Skeletal muscle cell (primary cell): Measurements from ENCODE around the gene CTRB2.
A peak's percentile ranks its signal among the peaks of the same experiment; 100 is the strongest.
"Not testable (repeated sequence)": the region's sequence is repeated elsewhere in the genome, so short reads cannot be mapped to it uniquely, and the experiment has no call there.

ENCODE experiments used
- DNase-seq: peaks from one replicate; pipeline ENCODE4 v3.0.0-alpha.2; 2010; ENCODE audit warnings: low read depth
- H3K4me3 ChIP-seq: 2 replicates; pipeline ENCODE4 v1.5.1; 2011; ENCODE audit warnings: low read depth, mild to moderate bottlenecking, control low read depth, low read length, moderate library complexity

The CTRB2 gene

GRCh38 chr16:75243667-75244224 lies 36.8 kb upstream of the CTRB2 start:
- H3K4me3 ChIP-seq = no peak overlapping the region
- no peak for DNase-seq

- not testable (repeated sequence) for DNase-seq, H3K4me3 ChIP-seq
Measured at GRCh38 chr16:75242436-75243078, 35.6 kb upstream of the CTRB2 start.

- H3K4me3 ChIP-seq = no peak overlapping the region
- DNase-seq = no peak
Measured at GRCh38 chr16:75241955-75242354, 35.0 kb upstream of the CTRB2 start.

GRCh38 chr16:75241412-75241811 lies 34.5 kb upstream of the CTRB2 start:
- no peak overlapping the region for H3K4me3 ChIP-seq
- no peak for DNase-seq

GRCh38 chr16:75240633-75241032 lies 33.7 kb upstream of the CTRB2 start:
- H3K4me3 ChIP-seq, DNase-seq: not testable (repeated sequence)

- no peak overlapping the region for H3K4me3 ChIP-seq
Measured at GRCh38 chr16:75239542-75240122, 32.7 kb upstream of the CTRB2 start.

GRCh38 chr16:75238853-75239541 lies 32.0 kb upstream of the CTRB2 start:
- DNase-seq = no peak
- H3K4me3 ChIP-seq = no peak overlapping the region

More at GRCh38 chr16:75239542-75240122, 32.7 kb upstream of the CTRB2 start:
- DNase-seq = no peak

GRCh38 chr16:75238132-75238852 lies 31.3 kb upstream of the CTRB2 start:
- peak; percentile 74 for DNase-seq
- H3K4me3 ChIP-seq = no peak overlapping the region

GRCh38 chr16:75237398-75238131 lies 30.6 kb upstream of the CTRB2 start:
- no peak overlapping the region for H3K4me3 ChIP-seq
- DNase-seq = no peak

- DNase-seq = no peak
Measured at GRCh38 chr16:75236736-75237397, 29.9 kb upstream of the CTRB2 start.

GRCh38 chr16:75236232-75236631 lies 29.3 kb upstream of the CTRB2 start:
- no peak overlapping the region for H3K4me3 ChIP-seq
- DNase-seq = no peak

More at GRCh38 chr16:75236736-75237397, 29.9 kb upstream of the CTRB2 start:
- H3K4me3 ChIP-seq = no peak overlapping the region

GRCh38 chr16:75235721-75236193 lies 28.8 kb upstream of the CTRB2 start:
- H3K4me3 ChIP-seq = no peak overlapping the region
- DNase-seq = no peak

GRCh38 chr16:75234856-75235696 lies 28.1 kb upstream of the CTRB2 start:
- no peak for DNase-seq
- H3K4me3 ChIP-seq = no peak overlapping the region

- no peak overlapping the region for H3K4me3 ChIP-seq
- DNase-seq = no peak
Measured at GRCh38 chr16:75233611-75233938, 26.6 kb upstream of the CTRB2 start.

- DNase-seq = no peak
Measured at GRCh38 chr16:75231570-75231969, 24.6 kb upstream of the CTRB2 start.

GRCh38 chr16:75230471-75231110 lies 23.6 kb upstream of the CTRB2 start:
- no peak for DNase-seq
- no peak overlapping the region for H3K4me3 ChIP-seq

More at GRCh38 chr16:75231570-75231969, 24.6 kb upstream of the CTRB2 start:
- no peak overlapping the region for H3K4me3 ChIP-seq
